HCT116 (cell line): ENCODE measurements around the gene ZNF469. TPM values are rescaled to one million over a fixed set of nuclear protein-coding genes. Genes with fewer than 3 reads are reported as not detected.

Experiments
- ATAC-seq: fragments of 200-7000 bp; cut with Tn5 transposase; 2 replicates; pipeline ENCODE4 v1.9.1; 2020; ENCODE audit warnings: mild to moderate bottlenecking, moderate library complexity
- BruUV-seq: library from RNA; stranded (reverse); fragments of 400-500 nt; replicated peaks from 2 replicates; lab custom pipeline; 2021; lab: Mats Ljungman, UMichigan
- CTCF ChIA-PET: fragments of 300-600 bp; sonication (Branson Sonifier 250); formaldehyde crosslinking; loops from one replicate; lab custom pipeline; 2021; ENCODE audit warnings: antibody characterized with exemption; lab: Charles Lee
- POLR2A ChIA-PET: fragments of 300-600, 350-600 bp; sonication (Branson Sonifier 250); formaldehyde crosslinking; loops from one replicate; lab custom pipeline; 2021; ENCODE audit warnings: antibody characterized with exemption; lab: Charles Lee
- RAD21 ChIA-PET, 2 experiments: fragments of 300-600 bp; sonication (Branson Sonifier 250); formaldehyde crosslinking; loops; one replicate each; lab custom pipeline; 2023; ENCODE audit warnings: low total read pairs in 2 of 2; ENCODE audit not compliant: uncharacterized antibody in 2 of 2, unreplicated experiment in 2 of 2, low non-redundant PET in 1 of 2; lab: Charles Lee
- DNase-seq: peaks from one replicate; pipeline ENCODE4 v3.0.0-alpha.2; 2010; ENCODE audit warnings: low read depth, low spot score
- H2AFZ ChIP-seq: fragments of 200-600 bp; shearing (Covaris generic), sonication (generic); 2 replicates; pipeline ENCODE4 v1.6.1; 2017; ENCODE audit warnings: low read depth, mixed run types, mixed read lengths, antibody characterized with exemption, low read length; ENCODE audit not compliant: poor library complexity, severe bottlenecking
- H3K27ac ChIP-seq: 2 replicates; pipeline ENCODE4 v1.5.1; 2012; ENCODE audit warnings: low read depth, low read length
- H3K27me3 ChIP-seq: fragments of 200-600 bp; sonication (generic); 2 replicates; pipeline ENCODE4 v1.6.1; 2016; ENCODE audit warnings: mixed run types, low read length, mixed read lengths; ENCODE audit not compliant: insufficient read depth
- H3K36me3 ChIP-seq, 2 experiments: fragments of 200-500 bp in 1 of 2; fragments of 200-600 bp in 1 of 2; sonication (Bioruptor generic) in 1 of 2; sonication (generic) in 1 of 2; 2 replicates each; pipeline versions ENCODE4 v1.5.1 to v1.6.1; 2014 to 2016; ENCODE audit warnings: low read length in 2 of 2, inconsistent platforms in 1 of 2, mixed read lengths in 1 of 2, mixed run types in 1 of 2; ENCODE audit not compliant: insufficient read depth in 2 of 2, control insufficient read depth in 1 of 2
- H3K4me1 ChIP-seq, 2 experiments: fragments of 200-600 bp in 1 of 2; sonication (generic) in 1 of 2; 2 replicates each; pipeline versions ENCODE4 v1.5.1 to v1.6.1; 2012 to 2017; ENCODE audit warnings: low read length in 2 of 2, inconsistent platforms in 1 of 2, mild to moderate bottlenecking in 1 of 2, mixed read lengths in 1 of 2, mixed run types in 1 of 2, moderate library complexity in 1 of 2; ENCODE audit not compliant: insufficient read depth in 2 of 2, control insufficient read depth in 1 of 2
- H3K4me2 ChIP-seq: fragments of 200-600 bp; sonication (generic); 2 replicates; pipeline ENCODE4 v1.6.1; 2017; ENCODE audit warnings: mixed run types, low read length, mixed read lengths
- H3K4me3 ChIP-seq, 2 experiments: fragments of 200-600 bp in 1 of 2; sonication (generic) in 1 of 2; replicated peaks in 1 of 2; 2 replicates each; pipeline ENCODE4 v1.5.1; 2011 to 2016; ENCODE audit warnings: low read length in 2 of 2, control low read depth in 1 of 2, low read depth in 1 of 2, mild to moderate bottlenecking in 1 of 2, mixed read lengths in 1 of 2, mixed run types in 1 of 2
- H3K79me2 ChIP-seq: fragments of 200-600 bp; sonication (generic); 2 replicates; pipeline ENCODE4 v1.6.1; 2017; ENCODE audit warnings: mild to moderate bottlenecking, mixed run types, low read length, moderate library complexity, mixed read lengths; ENCODE audit not compliant: insufficient read depth
- H3K9ac ChIP-seq: fragments of 200-600 bp; sonication (generic); 2 replicates; pipeline ENCODE4 v1.6.1; 2016; ENCODE audit warnings: low read length, mixed read lengths
- H3K9me2 ChIP-seq: fragments of 200-600 bp; sonication (generic), shearing (Covaris generic); 2 replicates; pipeline ENCODE4 v1.6.1; 2017; ENCODE audit warnings: mixed run types, mild to moderate bottlenecking, moderate library complexity; ENCODE audit not compliant: insufficient read depth
- H3K9me3 ChIP-seq, 2 experiments: fragments of 200-500 bp in 1 of 2; fragments of 200-600 bp in 1 of 2; sonication (Bioruptor generic) in 1 of 2; sonication (generic) in 1 of 2; 2 replicates each; pipeline ENCODE4 v1.6.1; 2014 to 2017; ENCODE audit warnings: low read length in 2 of 2, mixed read lengths in 2 of 2, inconsistent platforms in 1 of 2, low read depth in 1 of 2, mild to moderate bottlenecking in 1 of 2, mixed run types in 1 of 2, moderate library complexity in 1 of 2; ENCODE audit not compliant: control insufficient read depth in 1 of 2, insufficient read depth in 1 of 2
- H4K20me1 ChIP-seq: fragments of 200-600 bp; sonication (generic), shearing (Covaris generic); 2 replicates; pipeline ENCODE4 v1.6.1; 2017; ENCODE audit warnings: mixed run types, mild to moderate bottlenecking, moderate library complexity; ENCODE audit not compliant: insufficient read depth
- CBX3 ChIP-seq: IDR thresholded peaks from 2 replicates; pipeline ENCODE4 v1.6.1; 2012; ENCODE audit warnings: low read depth
- ELF1 ChIP-seq: IDR thresholded peaks from 2 replicates; pipeline ENCODE4 v1.6.1; 2012; ENCODE audit warnings: low read depth, borderline replicate concordance
- EZH2phosphoT487 ChIP-seq: fragments of 200-600 bp; IDR thresholded peaks from 2 replicates; pipeline ENCODE4 v1.6.1; 2018; ENCODE audit warnings: antibody characterized with exemption, borderline replicate concordance
- FOSL1 ChIP-seq: IDR thresholded peaks from 2 replicates; pipeline ENCODE4 v1.6.1; 2012; ENCODE audit warnings: low read depth
- RAD21 ChIP-seq: IDR thresholded peaks from 2 replicates; pipeline ENCODE4 v1.6.1; 2012; ENCODE audit warnings: low read depth, mild to moderate bottlenecking
- SP1 ChIP-seq: IDR thresholded peaks from 2 replicates; pipeline ENCODE4 v1.6.1; 2012; ENCODE audit warnings: low read depth
- YY1 ChIP-seq: IDR thresholded peaks from 2 replicates; pipeline ENCODE4 v1.6.1; 2011; ENCODE audit warnings: low read length, low read depth, moderate library complexity, mild to moderate bottlenecking; ENCODE audit not compliant: insufficient replicate concordance; ENCODE audit errors: extremely low read depth
- ZFX ChIP-seq: fragments of 450-650 bp; IDR thresholded peaks from 2 replicates; pipeline ENCODE4 v1.6.1; 2017
- ZNF274 ChIP-seq: fragments of 200-500 bp; sonication (Bioruptor generic); IDR thresholded peaks from 2 replicates; pipeline ENCODE4 v1.6.1; 2014; ENCODE audit warnings: mild to moderate bottlenecking, low read depth, low read length, inconsistent platforms
- intact Hi-C: fragments of 100-400 bp; cut with micrococcal nuclease; formaldehyde crosslinking; loops from 2 replicates; pipeline ENCODE4 v1.10.0; 2022
- total RNA-seq: library from RNA; stranded (reverse); gene quantifications from one replicate; pipeline ENCODE4 v1.2.1, GENCODE V29; 2021; ENCODE audit not compliant: unreplicated experiment
- TF ChIP-seq, protein P1 (sequence below): IDR thresholded peaks from 2 replicates; pipeline ENCODE4 v1.6.1; 2012; ENCODE audit warnings: low read depth
- TF ChIP-seq, protein P2 (sequence below): IDR thresholded peaks from 2 replicates; pipeline ENCODE4 v1.6.1; 2012

The ZNF469 gene
- total RNA-seq, 1 experiment from 2014 or later, result 5.9 TPM

DNA sequence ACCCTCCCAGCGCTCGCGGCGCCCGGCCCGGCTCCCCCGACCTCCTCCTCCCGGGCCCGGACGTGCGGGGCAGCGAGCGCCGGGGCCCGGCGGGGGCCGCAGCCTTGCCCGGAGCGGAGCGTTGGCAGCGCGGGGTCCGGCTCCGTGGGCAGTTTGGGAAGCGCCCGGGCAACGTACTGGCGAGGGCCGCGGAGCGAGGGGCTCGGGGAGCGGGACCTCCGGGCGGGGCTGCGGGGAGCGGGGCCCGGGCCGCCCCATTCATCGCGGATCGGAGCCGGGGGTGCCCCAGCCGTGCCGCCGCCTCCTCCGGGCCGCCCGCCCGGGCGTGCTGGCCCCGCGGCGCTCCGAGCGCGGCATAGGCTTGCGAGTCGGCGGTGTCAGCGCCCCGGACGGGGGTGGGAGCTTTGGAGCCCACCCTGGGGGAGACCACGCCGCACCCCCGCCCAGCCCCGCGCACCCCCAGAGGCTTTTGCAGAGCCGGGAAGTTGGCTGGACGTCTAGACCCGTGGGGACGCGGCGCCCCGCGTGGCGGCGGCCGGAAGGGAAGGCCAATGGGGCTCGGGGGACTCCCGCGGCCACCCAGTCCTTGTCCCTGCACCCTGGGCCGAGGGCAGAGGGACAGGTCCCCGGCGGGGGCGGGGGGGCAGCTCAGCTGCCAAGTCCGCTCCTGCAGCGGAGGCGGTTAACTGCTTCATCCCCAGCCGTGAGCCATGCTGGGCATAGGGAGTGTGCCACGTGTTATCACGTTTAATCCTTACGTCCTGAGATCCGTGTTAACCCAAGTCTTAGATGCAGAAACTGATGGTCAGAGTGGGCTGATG is 852 bp downstream of the ZNF469 start (continued):
- TF ChIP-seq, protein P1, sequence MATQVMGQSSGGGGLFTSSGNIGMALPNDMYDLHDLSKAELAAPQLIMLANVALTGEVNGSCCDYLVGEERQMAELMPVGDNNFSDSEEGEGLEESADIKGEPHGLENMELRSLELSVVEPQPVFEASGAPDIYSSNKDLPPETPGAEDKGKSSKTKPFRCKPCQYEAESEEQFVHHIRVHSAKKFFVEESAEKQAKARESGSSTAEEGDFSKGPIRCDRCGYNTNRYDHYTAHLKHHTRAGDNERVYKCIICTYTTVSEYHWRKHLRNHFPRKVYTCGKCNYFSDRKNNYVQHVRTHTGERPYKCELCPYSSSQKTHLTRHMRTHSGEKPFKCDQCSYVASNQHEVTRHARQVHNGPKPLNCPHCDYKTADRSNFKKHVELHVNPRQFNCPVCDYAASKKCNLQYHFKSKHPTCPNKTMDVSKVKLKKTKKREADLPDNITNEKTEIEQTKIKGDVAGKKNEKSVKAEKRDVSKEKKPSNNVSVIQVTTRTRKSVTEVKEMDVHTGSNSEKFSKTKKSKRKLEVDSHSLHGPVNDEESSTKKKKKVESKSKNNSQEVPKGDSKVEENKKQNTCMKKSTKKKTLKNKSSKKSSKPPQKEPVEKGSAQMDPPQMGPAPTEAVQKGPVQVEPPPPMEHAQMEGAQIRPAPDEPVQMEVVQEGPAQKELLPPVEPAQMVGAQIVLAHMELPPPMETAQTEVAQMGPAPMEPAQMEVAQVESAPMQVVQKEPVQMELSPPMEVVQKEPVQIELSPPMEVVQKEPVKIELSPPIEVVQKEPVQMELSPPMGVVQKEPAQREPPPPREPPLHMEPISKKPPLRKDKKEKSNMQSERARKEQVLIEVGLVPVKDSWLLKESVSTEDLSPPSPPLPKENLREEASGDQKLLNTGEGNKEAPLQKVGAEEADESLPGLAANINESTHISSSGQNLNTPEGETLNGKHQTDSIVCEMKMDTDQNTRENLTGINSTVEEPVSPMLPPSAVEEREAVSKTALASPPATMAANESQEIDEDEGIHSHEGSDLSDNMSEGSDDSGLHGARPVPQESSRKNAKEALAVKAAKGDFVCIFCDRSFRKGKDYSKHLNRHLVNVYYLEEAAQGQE, result no peak
- TF ChIP-seq RAD21 (no peak), FOSL1 (no peak)

DNA sequence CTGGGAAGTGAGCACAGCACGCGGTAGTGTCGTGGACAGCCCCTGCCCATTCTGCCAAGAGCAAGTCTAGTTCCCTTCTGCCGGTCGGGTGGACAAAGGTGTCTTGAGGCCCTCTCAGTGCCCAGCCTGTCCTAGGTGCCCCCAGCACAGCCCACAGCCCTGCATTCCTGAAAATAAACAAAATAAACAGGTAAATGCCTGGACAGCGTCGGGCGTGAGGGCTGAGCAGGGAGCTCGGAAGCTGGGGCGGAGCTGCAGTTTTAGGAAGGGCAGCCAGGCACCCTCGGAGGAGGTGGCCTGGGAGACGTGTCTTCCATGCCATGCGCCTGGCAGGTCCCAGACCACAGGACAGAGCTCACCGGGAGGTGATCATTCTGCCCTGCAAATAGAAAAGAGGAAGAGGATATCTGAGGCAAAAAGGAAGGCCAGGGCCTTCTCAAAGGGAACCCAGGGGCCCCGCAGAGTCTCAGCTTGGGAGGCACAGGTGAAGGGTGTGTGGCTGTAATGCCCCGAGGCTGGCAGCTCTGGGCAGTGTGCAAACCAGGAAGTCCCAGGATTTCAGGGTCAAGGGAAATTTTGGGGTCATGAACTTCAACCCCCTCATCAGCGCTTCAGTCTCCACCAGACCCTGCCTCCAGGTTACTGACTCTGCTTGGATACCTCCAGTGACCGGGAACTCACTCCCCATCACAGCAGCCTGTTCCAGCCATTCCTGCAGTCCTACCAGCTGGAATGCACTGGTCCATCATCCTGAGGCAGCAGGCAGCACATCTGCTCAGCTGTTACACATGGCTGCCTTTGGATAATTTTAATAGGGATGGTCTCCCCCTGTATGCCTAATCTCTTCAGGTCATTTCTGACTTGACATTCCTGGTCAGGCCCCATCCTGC is 1.7 kb downstream of the ZNF469 start:
- CTCF ChIA-PET, result no interaction called here
- intact Hi-C loops, result no loop called here
- Histone ChIP-seq H3K9me3 (peaks cover 0 to 9% of the 10 kb centered on the region in 2 experiments; a peak in 1 of 4 replicates), H3K27ac (peak overlapping the region; percentile 64), H3K9me2 (no peaks in the 10 kb centered on the region), H3K36me3 (peaks cover 0 to 8% of the 10 kb centered on the region in 2 experiments; a peak in 1 of 4 replicates), H4K20me1 (no peaks in the 10 kb centered on the region), H2AFZ (peak overlapping the region; percentile 96), H3K79me2 (peaks cover 42% of the 10 kb centered on the region), H3K4me3 (peak overlapping the region; percentile 48 to 89), H3K9ac (peak overlapping the region; percentile 86), H3K4me2 (peak overlapping the region; percentile 100), H3K27me3 (no peaks in the 10 kb centered on the region), H3K4me1 (peaks cover 18 to 28% of the 10 kb centered on the region in 2 experiments)
- TSS peak; percentile 35 for BruUV-seq
- ATAC-seq (peak; percentile 51), DNase-seq (no peak)
- RAD21 ChIA-PET, result interaction anchor here (0.6 to 0.7 kb wide), 2 partner anchors 34 to 67 kb away, joined by 3 to 4 read pairs; no protein-coding TSS in a partner anchor
- POLR2A ChIA-PET, result no interaction called here
- TF ChIP-seq, protein P1, result no peak
- TF ChIP-seq SP1 (no peak), CBX3 (no peak), ELF1 (no peak), EZH2phosphoT487 (no peak), ZNF274 (no peak), ZFX (no peak), RAD21 (no peak), YY1 (no peak)
- TF ChIP-seq, protein P2, sequence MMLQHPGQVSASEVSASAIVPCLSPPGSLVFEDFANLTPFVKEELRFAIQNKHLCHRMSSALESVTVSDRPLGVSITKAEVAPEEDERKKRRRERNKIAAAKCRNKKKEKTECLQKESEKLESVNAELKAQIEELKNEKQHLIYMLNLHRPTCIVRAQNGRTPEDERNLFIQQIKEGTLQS, result no peak
